Activated CD8-positive, alpha-beta T cell treated with anti-CD3 and anti-CD28 coated beads for 36 hours (primary cell): ENCODE data around the gene ICOSLG. TPM values are rescaled to one million over a fixed set of nuclear protein-coding genes. Genes with fewer than 3 reads are reported as not detected.

Experiments used
- ATAC-seq: fragments of 200-7000 bp; cut with Tn5 transposase; one replicate; pipeline ENCODE4 v1.10.0; 2021; ENCODE audit warnings: mild to moderate bottlenecking, moderate library complexity
- CTCF ChIA-PET: fragments of 350-600 bp; sonication (Branson Sonifier 250); formaldehyde crosslinking; loops from one replicate; lab custom pipeline; 2021; ENCODE audit warnings: antibody characterized with exemption; lab: Charles Lee
- POLR2A ChIA-PET: fragments of 350-600 bp; sonication (Branson Sonifier 250); formaldehyde crosslinking; loops from one replicate; lab custom pipeline; 2021; ENCODE audit warnings: antibody characterized with exemption; lab: Charles Lee
- DNase-seq: peaks from one replicate; pipeline ENCODE4 v3.0.0-alpha.2; 2020
- H3K27ac Mint-ChIP-seq: one replicate; pipeline ENCODE4 v1.8.0; 2021; ENCODE audit warnings: mild to moderate bottlenecking, mixed read lengths
- H3K27me3 Mint-ChIP-seq: one replicate; pipeline ENCODE4 v1.8.0; 2021; ENCODE audit warnings: mixed read lengths
- H3K36me3 Mint-ChIP-seq: one replicate; pipeline ENCODE4 v1.8.0; 2021; ENCODE audit warnings: low read depth, mixed read lengths
- H3K4me1 Mint-ChIP-seq: one replicate; pipeline ENCODE4 v1.8.0; 2021; ENCODE audit warnings: low read depth, mixed read lengths
- H3K4me3 Mint-ChIP-seq: one replicate; pipeline ENCODE4 v1.8.0; 2021; ENCODE audit warnings: mild to moderate bottlenecking, moderate library complexity, mixed read lengths
- H3K9me3 Mint-ChIP-seq: one replicate; pipeline ENCODE4 v1.8.0; 2021; ENCODE audit warnings: mixed read lengths
- CTCF ChIP-seq: fragments of 200-600 bp; IDR thresholded peaks from one replicate; pipeline ENCODE4 v1.8.0; 2022; ENCODE audit warnings: antibody characterized with exemption, mild to moderate bottlenecking
- intact Hi-C: fragments of 100-400 bp; cut with micrococcal nuclease; formaldehyde crosslinking; loops from one replicate; pipeline ENCODE4 v1.10.0; 2022
- total RNA-seq, 2 experiments: library from RNA; stranded (reverse); gene quantifications; one replicate each; pipeline ENCODE4 v1.2.3, GENCODE V29; 2021

Gene ICOSLG
- total RNA-seq, 2 experiments from 2014 or later = 5.4 to 5.9 TPM

GRCh38 chr21:44263221-44263760 is 22.5 kb upstream of the ICOSLG start:
- ATAC-seq = no peak
- H3K27me3 Mint-ChIP-seq = no peaks in the 10 kb centered on the region
- intact Hi-C loops = no loop called here
- DNase-seq = no peak
- H3K27ac Mint-ChIP-seq = no peak overlapping the region
- H3K36me3 Mint-ChIP-seq = no peaks in the 10 kb centered on the region
- ChIA-PET POLR2A (no interaction called here), CTCF (no interaction called here)
- TF ChIP-seq CTCF = no peak
- H3K4me3 Mint-ChIP-seq = no peak overlapping the region
- no peaks in the 10 kb centered on the region for H3K9me3 Mint-ChIP-seq
- H3K4me1 Mint-ChIP-seq = no peaks in the 10 kb centered on the region

- no peak for TF ChIP-seq CTCF
- H3K4me1 Mint-ChIP-seq = no peaks in the 10 kb centered on the region
- ATAC-seq = no peak
- POLR2A ChIA-PET = no interaction called here
- CTCF ChIA-PET = no interaction called here
- intact Hi-C loops = no loop called here
- no peak overlapping the region for H3K27ac Mint-ChIP-seq
- H3K27me3 Mint-ChIP-seq = no peaks in the 10 kb centered on the region
- no peak overlapping the region for H3K4me3 Mint-ChIP-seq
- no peak for DNase-seq
- H3K36me3 Mint-ChIP-seq = no peaks in the 10 kb centered on the region
- H3K9me3 Mint-ChIP-seq = no peaks in the 10 kb centered on the region
Measured at GRCh38 chr21:44262338-44263056, 21.8 kb upstream of the ICOSLG start.

- no peak for DNase-seq
- no peak for ATAC-seq
- Mint-ChIP-seq H3K27me3 (no peaks in the 10 kb centered on the region), H3K4me1 (no peaks in the 10 kb centered on the region), H3K36me3 (no peaks in the 10 kb centered on the region), H3K9me3 (no peaks in the 10 kb centered on the region), H3K4me3 (no peak within 1 kb of the TSS), H3K27ac (no peak within 1 kb of the TSS)
- no peak for TF ChIP-seq CTCF
- CTCF ChIA-PET = no interaction called here
- intact Hi-C loops = no loop called here
- POLR2A ChIA-PET = no interaction called here
Measured at GRCh38 chr21:44261675-44262295, 21.0 kb upstream of the ICOSLG start, which contains the start of gene DNMT3L. TSS of gene DNMT3L (minus strand) at chr21:44261897. CDS start at chr21:44261259, 638 bp downstream.

GRCh38 chr21:44260791-44261631 is 20.3 kb upstream of the ICOSLG start:
- H3K9me3 Mint-ChIP-seq = no peaks in the 10 kb centered on the region
- intact Hi-C loops = no loop called here
- no peak for ATAC-seq
- H3K4me3 Mint-ChIP-seq = no peak overlapping the region
- H3K27ac Mint-ChIP-seq = no peak overlapping the region
- no peak for TF ChIP-seq CTCF
- no peaks in the 10 kb centered on the region for H3K36me3 Mint-ChIP-seq
- POLR2A ChIA-PET = no interaction called here
- CTCF ChIA-PET = no interaction called here
- no peaks in the 10 kb centered on the region for H3K27me3 Mint-ChIP-seq
- no peaks in the 10 kb centered on the region for H3K4me1 Mint-ChIP-seq
- no peak for DNase-seq
